GM12873 (cell line): ENCODE measurements around the gene NDST4.

Source experiments
- TF ChIP-seq, protein P1 (sequence below): IDR thresholded peaks from 2 replicates; pipeline ENCODE4 v1.5.1; 2012; ENCODE audit warnings: low read depth, mild to moderate bottlenecking, moderate library complexity, low read length, control low read depth; ENCODE audit not compliant: insufficient read depth; ENCODE audit errors: missing control alignments

The NDST4 gene

DNA sequence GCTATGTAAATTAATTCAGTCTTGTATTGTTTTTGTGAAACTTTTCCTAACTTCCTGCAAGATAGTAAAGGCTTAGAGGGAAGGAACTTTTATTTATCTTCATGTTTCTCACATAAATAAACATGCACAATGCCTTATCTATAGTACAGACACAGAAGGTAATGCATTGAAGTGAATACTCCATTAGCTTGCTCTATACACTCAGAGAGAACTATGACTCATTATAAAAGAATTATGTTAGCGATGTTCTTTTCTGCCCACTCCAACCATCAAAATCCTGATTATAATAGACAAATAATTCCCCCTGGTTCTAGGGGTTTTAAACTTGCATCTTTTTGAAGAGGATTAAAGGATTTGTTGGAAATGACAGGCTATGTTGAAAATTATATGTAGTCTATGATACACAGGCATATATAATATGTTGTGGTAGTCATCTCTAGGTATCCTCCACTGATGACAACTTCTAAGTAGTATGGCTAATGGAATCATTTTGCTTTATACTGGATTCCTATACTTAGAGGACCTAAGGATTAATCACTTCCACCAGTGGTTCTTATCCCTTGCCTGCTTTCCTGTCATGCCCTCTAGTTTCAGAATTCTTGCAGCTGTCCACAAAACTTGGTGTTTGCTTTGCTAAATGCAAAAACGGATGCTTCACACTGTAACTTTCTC, 115.7 kb downstream of the NDST4 start:
- TF ChIP-seq, protein P1, sequence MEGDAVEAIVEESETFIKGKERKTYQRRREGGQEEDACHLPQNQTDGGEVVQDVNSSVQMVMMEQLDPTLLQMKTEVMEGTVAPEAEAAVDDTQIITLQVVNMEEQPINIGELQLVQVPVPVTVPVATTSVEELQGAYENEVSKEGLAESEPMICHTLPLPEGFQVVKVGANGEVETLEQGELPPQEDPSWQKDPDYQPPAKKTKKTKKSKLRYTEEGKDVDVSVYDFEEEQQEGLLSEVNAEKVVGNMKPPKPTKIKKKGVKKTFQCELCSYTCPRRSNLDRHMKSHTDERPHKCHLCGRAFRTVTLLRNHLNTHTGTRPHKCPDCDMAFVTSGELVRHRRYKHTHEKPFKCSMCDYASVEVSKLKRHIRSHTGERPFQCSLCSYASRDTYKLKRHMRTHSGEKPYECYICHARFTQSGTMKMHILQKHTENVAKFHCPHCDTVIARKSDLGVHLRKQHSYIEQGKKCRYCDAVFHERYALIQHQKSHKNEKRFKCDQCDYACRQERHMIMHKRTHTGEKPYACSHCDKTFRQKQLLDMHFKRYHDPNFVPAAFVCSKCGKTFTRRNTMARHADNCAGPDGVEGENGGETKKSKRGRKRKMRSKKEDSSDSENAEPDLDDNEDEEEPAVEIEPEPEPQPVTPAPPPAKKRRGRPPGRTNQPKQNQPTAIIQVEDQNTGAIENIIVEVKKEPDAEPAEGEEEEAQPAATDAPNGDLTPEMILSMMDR = no peak

DNA sequence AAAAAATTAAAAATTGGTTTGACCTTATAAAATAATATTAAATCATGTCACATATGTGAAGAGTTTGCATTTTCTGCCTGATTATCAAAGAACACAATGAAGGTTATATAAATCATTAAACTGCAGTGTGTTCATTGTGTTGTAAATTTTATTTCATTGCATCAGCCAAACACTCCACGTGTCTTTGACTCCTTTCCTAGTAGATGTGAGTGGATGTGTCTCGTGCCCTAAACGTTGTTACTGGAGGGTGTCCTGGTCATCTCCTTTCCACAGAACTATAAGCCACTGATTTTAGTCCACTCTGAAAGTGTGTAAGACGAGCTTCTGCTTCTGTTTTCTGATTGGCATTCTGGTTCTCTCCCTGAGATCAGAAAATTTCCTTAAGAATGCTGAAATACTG, 127.3 kb downstream of the NDST4 start:
- TF ChIP-seq, protein P1 = no peak

DNA sequence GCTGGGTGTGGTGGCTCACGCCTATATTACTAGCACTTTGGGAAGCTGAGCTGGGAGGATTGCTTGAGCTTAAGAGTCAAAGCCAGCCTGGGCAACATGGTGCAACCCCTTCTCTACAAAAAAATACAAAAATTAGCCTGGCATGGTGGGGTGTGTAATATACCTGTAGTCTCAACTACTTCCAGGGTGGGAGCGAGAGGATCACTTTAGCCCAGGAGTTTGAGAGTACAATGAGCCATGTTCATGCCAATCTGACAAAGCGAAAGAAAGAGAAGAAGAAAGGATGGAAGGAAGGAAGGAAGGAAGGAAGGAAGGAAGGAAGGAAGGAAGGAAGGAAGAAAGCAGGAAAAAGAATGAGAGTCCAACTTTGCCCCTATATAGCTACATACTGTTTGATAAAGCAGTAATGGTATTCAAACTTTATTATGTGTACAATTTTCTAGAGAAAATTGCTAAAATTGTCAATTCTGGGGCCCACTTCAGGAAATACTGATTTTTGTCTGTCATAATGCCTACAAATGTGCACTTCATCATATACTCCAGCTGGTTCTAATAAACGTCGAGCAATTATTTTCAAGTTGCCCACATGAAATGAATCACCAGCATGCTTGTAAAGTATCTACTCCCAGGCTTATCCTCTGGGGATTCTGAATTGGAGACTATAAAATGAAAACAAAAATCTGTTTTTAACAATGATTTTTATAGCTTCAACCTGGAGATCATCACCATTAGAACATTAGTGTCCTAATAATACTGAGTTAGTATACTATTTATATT, 132.3 kb downstream of the NDST4 start:
- TF ChIP-seq, protein P1 = no peak

DNA sequence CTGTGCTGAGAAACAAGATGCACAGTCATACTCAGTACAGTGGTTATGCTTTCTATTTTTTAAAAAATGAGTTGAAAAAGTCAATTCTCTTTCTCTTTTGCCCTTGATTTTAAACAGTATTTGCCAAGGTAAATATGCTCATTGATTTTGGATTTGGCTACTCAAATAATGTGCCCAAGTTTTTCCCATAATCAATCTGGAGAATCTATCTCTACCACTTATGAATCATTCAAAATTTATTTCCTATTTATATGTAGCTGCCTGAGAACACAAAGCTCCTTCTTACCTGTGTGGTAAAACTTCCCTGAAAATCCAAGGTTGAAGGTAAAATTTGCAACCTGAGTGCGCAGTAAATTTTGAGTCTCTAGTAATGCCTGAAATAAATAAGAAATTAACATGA, 136.5 kb downstream of the NDST4 start:
- TF ChIP-seq, protein P1 = no peak

DNA sequence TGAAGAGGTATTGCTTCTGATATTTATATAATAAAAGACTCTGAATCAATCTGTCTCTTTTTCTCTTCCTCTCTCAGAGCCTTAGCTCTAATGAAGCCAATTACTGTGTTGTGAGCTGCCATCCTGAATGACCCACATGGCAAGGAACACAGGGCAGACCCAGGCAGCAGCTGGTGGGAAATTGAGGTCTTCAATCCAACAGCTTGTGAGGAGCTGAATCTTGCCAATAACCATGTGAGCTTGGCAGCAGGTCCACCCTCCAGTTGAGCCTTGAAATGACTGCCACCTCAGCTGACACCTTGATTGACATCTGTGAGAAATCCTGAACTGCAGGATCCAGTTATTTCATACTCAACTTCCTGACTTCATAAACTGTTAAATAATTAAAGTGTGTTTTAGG, 149.4 kb downstream of the NDST4 start:
- TF ChIP-seq, protein P1 = no peak

DNA sequence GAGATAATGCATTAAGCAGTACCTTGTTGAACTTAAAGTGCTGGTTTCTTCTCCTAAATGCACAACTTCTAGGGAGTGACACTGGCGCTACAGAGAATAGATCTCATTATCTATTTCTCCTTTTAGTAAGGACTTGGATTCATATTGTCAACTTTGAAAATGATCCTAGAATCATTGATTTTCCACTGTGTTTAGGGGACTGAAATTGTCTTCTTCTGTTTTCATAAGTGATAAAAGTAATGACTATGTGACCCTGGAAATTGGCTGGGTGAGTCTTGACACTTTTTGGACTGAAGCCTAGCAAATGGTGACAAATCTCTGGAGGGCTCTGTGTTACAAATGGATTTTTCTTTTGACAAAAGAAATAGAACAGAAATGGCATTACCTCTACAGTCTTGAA, 167.8 kb downstream of the NDST4 start:
- TF ChIP-seq, protein P1 = no peak

DNA sequence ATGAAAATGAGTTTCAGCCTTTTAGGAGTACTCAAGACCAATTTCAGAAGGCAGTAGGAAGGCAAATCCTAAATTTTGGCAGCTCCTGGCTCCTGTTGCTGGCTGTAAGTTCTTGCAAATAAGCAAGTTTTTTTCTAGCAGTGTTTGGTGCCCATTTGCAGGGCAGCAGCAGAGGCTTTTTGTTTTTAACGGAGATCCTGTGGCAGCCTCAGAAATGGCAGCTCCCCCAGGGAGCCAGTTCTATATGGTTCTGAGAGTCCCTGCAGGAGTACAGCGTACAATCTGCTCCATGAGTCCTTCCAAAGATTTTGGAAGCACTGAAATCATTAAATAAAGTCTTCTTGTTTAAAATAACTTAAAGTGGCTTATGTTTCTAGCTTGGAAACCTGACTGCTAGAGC, 171.9 kb downstream of the NDST4 start:
- TF ChIP-seq, protein P1 = no peak
